Esophagus squamous epithelium (tissue), 4 donors: Measurements from ENCODE around the gene ZNF519.
"Not testable (repeated sequence)": the region's sequence is repeated elsewhere in the genome, so short reads cannot be mapped to it uniquely, and the experiment has no call there.

Experiments used
- CTCF ChIP-seq, 6 experiments: fragments of 450-650 bp in 4 of 6; fragments of 200-600 bp in 2 of 6; sonication (generic) in 2 of 6; IDR thresholded peaks; one replicate each; pipeline ENCODE4 v1.5.1; 2016 to 2019; ENCODE audit warnings: antibody characterized with exemption in 6 of 6, mild to moderate bottlenecking in 4 of 6, moderate library complexity in 4 of 6
- POLR2A ChIP-seq, 4 donors: fragments of 450-650 bp; IDR thresholded peaks; one replicate each; pipeline ENCODE4 v1.6.1; 2017; ENCODE audit warnings: antibody characterized with exemption in 4 of 4, mild to moderate bottlenecking in 4 of 4, moderate library complexity in 3 of 4

DNA sequence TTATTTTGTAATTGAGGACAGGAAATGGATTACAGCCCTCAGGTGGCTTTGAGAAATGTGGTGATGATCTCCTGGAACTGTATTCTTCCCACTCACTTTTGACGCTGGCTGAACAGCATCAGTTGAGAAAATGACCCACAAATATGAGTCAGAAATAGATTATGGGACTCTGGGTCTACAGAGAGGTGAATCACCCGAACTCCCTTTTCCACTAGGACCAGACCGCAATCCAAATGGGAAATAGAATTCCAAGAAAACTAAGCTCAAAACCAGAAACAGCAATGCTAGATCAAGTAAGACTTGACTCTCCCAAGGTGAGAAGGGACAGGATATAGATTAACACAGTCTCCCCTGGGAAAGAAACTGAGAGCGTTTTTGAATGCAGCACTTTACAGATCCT is 5.7 kb upstream of the ZNF519 start:
- not testable (repeated sequence) for TF ChIP-seq CTCF, POLR2A (IDR thresholded peaks at IDR 0.05)
